Cerebellar nuclear complex (tissue), 1 donor: ENCODE results near the gene FAM135A.
"Not testable (repeated sequence)": the region's sequence is repeated elsewhere in the genome, so short reads cannot be mapped to it uniquely, and the experiment has no call there.

Experiments used
- DNase-seq, 2 experiments: peaks; one replicate each; lab custom pipeline; 2025; lab: John Stamatoyannopoulos, UW

Gene FAM135A

DNA sequence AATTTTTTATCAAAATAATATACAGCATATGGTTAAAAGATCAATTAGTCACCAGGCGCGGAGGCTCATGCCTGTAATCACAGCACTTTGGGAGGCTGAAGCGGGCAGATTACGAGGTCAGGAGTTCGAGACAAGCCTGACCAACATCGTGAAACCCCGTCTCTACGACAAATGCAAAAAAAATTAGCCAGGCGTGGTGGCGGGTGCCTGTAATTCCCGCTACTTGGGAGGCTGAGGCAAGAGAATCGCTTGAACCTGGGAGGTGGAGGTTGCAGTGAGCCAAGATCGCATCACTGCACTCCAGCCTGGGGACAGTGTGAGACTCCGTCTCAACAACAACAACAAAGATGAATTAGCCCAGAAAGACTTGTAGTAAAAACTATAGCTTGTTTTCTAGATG is 46.4 kb downstream of the FAM135A start:
- DNase-seq: not testable (repeated sequence)

GRCh38 chr6:70470016-70470415 is 56.7 kb downstream of the FAM135A start:
- DNase-seq: no peak

DNA sequence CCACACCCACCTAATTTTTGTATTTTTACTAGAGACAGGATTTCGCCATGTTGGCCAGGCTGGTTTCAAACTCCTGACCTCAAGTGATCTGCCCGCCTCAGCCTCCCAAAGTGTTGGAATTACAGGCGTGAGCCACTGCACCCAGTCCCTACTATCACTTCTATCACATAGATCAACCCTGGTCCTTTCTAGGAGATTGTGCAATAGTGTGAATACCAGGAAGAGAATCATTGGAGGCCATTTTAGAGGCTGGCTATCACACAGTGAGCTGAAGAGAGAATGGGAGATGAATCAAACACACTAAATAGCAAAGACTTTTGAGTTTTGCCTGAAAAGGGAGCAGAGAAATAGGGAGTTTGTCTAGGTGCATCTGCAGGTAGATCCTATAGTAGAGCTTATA is 57.2 kb downstream of the FAM135A start:
- DNase-seq: not testable (repeated sequence)

GRCh38 chr6:70474751-70475150 is 61.4 kb downstream of the FAM135A start:
- DNase-seq: no peak

DNA sequence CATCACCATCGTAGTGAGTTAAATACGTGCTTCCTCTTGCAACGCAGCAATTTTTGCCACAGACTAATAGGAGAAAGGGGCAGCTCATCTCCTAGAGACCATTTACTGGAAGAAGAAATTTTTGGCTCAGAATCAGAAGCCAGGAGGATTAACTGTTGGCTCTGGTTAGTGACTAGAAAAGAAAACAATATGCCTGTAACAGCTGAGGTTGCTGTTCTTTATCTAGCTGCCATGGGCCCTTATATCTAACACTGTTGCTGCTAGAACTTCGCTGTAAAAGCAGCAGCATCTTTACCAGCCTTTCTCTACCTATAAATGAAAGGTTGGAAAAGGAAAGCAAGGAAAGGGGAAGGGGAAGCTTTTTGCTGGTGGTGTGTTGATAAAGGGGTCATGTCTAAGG is 65.9 kb downstream of the FAM135A start:
- peak in 1 of 2 experiments; percentile 33 for DNase-seq

- DNase-seq: not testable (repeated sequence)
Observed at GRCh38 chr6:70486638-70487037, 73.3 kb downstream of the FAM135A start.

DNA sequence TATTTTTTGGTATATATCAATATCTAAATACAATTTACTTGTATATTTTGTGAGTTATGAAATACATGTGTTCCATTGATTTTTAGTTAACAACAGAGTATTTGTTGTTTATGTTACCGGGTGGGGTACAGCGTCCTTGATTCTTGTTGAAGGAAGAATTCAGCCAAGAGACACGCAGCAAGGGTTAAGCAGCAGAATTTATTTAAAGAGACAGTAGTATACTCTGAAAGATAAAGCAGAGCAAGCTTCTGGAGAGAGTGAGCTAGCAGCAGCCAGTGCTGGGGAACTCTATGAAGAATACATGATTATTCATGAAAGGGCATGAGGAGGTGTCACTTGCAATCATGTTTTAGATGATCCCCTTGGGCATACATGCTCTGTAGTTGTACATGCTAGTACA is 76.1 kb downstream of the FAM135A start:
- DNase-seq: no peak

GRCh38 chr6:70494833-70495232 is 81.5 kb downstream of the FAM135A start:
- no peak for DNase-seq

GRCh38 chr6:70495790-70496189 is 82.5 kb downstream of the FAM135A start:
- not testable (repeated sequence) for DNase-seq

- DNase-seq: no peak
Observed at GRCh38 chr6:70502484-70502883, 89.2 kb downstream of the FAM135A start.

GRCh38 chr6:70503813-70504465 is 90.6 kb downstream of the FAM135A start:
- no peak for DNase-seq

GRCh38 chr6:70506321-70506720 is 93.0 kb downstream of the FAM135A start:
- DNase-seq: no peak

GRCh38 chr6:70507161-70507560 is 93.9 kb downstream of the FAM135A start:
- no peak for DNase-seq

DNA sequence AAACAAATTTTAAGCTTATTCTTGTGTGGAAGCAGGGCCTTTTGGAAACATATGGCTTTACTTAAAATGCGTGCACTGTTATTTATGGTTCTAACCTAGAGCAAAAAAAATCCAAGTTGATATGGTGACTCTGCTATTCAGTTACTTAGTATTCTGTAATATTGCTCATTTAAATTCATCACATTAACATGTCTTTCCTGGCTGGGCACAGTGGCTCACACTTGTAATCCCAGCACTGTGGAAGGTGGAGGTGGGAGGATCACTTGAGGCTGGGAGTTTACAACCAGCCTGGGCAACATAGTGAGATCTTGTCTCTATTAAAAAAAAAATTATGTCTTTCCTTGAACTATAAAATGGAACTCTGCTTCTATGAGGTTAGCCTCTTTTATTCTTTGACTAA is 95.6 kb downstream of the FAM135A start:
- DNase-seq: no peak

DNA sequence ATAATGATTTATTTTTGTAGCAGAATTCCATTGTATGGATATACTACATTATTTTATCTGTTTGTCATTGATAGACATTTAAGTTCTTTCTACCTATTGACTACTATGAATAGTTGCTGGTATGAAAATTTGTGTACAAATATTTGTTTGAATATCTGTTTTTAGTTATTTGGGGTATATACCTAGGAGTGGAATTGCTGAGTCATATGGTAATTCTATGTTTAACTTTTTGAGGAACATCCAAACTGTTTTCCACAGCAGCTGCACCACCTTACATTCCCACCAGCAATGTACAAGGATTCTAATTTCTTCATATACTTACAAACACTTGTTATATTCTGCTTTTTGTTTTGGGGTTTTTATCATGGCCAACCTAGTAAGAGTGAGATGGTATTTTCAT is 97.3 kb downstream of the FAM135A start:
- DNase-seq: no peak

DNA sequence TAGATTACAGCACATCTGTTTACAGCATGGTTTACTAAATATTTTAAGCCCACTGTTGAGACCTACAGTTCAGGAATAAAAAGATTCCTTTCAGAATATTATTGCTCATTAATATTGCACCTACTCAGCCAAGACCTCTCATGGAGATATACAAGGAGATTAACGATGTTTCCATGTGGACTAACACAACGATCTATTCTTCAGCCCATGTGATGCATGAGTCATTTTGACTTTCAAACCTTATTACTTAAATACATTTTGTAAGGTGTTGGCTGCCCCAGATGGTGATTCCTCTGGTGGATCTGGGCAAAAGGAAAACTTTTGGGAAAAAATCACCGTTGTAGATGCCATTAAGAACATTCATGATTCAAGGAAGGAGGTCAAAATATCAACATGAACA is 105.4 kb downstream of the FAM135A start:
- DNase-seq: no peak

DNA sequence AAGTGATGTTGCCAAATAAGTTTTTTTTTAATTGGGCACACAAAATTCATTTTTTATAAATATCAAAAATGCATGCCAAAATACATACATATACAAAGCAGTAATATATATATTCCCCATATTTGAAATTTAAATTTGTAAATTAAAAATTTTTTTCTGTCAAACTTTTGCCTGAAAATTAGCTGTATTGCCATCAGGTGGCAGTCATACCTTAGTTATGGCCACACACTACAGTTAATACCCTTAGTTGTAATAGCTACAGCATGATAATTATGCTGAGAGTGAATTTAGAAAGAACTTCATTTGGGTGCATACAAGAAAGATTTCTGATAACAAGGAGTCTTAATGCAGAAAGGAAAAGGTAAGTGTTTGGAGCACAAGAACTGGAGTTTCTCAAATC is 107.3 kb downstream of the FAM135A start:
- DNase-seq: no peak

DNA sequence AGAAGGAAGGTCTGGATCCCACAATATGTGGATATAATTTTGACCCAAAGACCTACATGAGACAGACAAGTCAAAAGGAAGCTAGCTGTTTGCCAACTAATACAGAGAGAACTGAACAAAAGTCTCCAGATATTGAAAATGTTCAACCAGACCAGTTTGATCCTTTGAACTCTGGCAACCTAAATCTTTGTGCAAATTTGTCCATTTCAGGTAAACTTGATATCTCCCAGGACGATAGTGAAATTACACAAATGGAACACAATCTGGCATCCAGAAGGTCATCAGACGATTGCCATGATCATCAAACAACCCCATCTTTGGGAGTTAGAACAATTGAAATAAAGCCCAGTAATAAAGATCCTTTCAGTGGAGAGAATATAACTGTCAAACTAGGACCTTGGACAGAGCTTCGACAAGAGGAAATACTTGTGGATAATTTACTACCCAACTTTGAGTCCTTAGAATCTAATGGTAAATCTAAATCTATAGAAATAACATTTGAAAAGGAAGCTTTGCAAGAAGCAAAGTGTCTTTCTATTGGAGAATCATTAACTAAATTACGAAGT is 111.5 kb downstream of the FAM135A start:
- DNase-seq: no peak

GRCh38 chr6:70527071-70527737 is 113.9 kb downstream of the FAM135A start:
- no peak for DNase-seq

DNA sequence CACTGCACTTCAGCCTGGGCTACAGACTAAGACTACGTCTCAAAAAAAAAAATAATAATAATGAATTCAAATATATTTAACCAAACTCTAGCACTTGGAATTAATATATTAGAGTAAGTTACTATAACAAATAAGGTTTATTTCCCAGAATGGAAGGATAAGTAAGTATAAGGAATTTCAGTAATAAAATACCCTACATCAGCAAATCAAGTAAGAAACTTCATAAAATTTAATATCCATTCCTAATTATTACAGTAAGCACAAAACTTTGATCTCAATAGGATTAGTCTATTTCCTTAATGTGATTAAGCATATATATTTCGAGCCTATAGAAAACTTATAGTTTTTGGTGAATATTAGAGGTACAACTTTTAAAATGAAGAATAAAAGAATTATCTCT is 116.7 kb downstream of the FAM135A start:
- no peak for DNase-seq

- no peak for DNase-seq
Observed at GRCh38 chr6:70531133-70531532, 117.8 kb downstream of the FAM135A start.

- no peak for DNase-seq
Observed at GRCh38 chr6:70537266-70537665, 124.0 kb downstream of the FAM135A start.

DNA sequence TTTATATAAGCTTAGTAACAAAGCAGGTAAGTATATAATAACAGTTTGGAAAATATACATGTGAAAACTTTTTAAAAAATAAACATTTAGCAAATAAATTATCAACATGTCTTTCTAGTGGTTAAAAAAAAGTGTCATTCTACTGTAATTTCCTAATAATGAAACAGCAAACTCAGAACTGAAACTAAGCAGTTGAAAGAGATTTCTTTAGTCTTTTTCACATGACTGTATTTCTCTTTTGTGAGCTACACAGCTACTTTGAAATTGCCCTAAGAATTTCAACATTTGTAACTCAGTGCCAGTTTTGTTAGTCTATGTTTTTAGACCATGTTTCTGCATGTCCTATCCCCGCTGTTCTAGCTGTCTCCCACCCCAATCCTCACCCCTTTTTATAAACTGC is 125.1 kb downstream of the FAM135A start:
- DNase-seq: no peak

GRCh38 chr6:70547313-70547712 is 134.0 kb downstream of the FAM135A start:
- DNase-seq: no peak
